Activated CD4-positive, alpha-beta memory T cell treated with anti-CD3 and anti-CD28 coated beads, Interleukin-2, amount 10 ng/mL, durations not matched to agents 7 days and 5 days (primary cell): ENCODE data around the gene SURF6. TPM values are rescaled to one million over a fixed set of nuclear protein-coding genes. Genes with fewer than 3 reads are reported as not detected.

Experiments
- CTCF ChIA-PET: fragments of 350-600 bp; sonication (Branson Sonifier 250); formaldehyde crosslinking; loops from one replicate; lab custom pipeline; 2021; ENCODE audit warnings: antibody characterized with exemption, inconsistent platforms; lab: Charles Lee
- POLR2A ChIA-PET: fragments of 350-600 bp; sonication (Branson Sonifier 250); formaldehyde crosslinking; loops from one replicate; lab custom pipeline; 2021; ENCODE audit warnings: antibody characterized with exemption; lab: Charles Lee
- DNase-seq: peaks from one replicate; pipeline ENCODE4 v3.0.0-alpha.2; 2020
- H3K27ac Mint-ChIP-seq: one replicate; pipeline ENCODE4 v1.8.0; 2021; ENCODE audit warnings: mild to moderate bottlenecking, mixed read lengths
- H3K27me3 Mint-ChIP-seq: one replicate; pipeline ENCODE4 v1.8.0; 2021; ENCODE audit warnings: mixed read lengths
- H3K36me3 Mint-ChIP-seq: one replicate; pipeline ENCODE4 v1.8.0; 2021; ENCODE audit warnings: low read depth, mixed read lengths
- H3K4me1 Mint-ChIP-seq: one replicate; pipeline ENCODE4 v1.8.0; 2021; ENCODE audit warnings: mixed read lengths
- H3K4me3 Mint-ChIP-seq: one replicate; pipeline ENCODE4 v1.8.0; 2021; ENCODE audit warnings: mild to moderate bottlenecking, mixed read lengths
- H3K9me3 Mint-ChIP-seq: one replicate; pipeline ENCODE4 v1.8.0; 2021; ENCODE audit warnings: mixed read lengths
- total RNA-seq, 2 experiments: library from RNA; stranded (reverse); gene quantifications; one replicate each; pipeline ENCODE4 v1.2.3, GENCODE V29; 2021

The SURF6 gene
- total RNA-seq, 2 experiments from 2014 or later: 9.3 to 10.9 TPM

GRCh38 chr9:133375724-133376654, 40.0 kb upstream of the SURF6 start, which contains the start of the genes STKLD1 and SURF4:
STKLD1 (plus strand) TSS chr9:133376366; CDS start chr9:133376474, 108 bp downstream.
SURF4 (minus strand) TSS chr9:133376060; CDS start chr9:133375969, 91 bp downstream.
- peaks cover 36% of the 10 kb centered on the region for H3K4me1 Mint-ChIP-seq
- peaks cover 32% of the 10 kb centered on the region for H3K36me3 Mint-ChIP-seq
- peak; percentile 96 for DNase-seq
- ChIA-PET POLR2A (interaction anchor here (0.7 to 11.6 kb wide), 14 partner anchors 10 to 346 kb away, joined by 3 to 397 read pairs (median 4); partner anchors contain the start of genes GTF3C5, MED22, RPL7A and SURF1), CTCF (interaction anchor here (1.4 to 6.3 kb wide), 5 partner anchors 20 to 137 kb away, joined by 4 to 59 read pairs (median 5); partner anchors contain the start of genes MED22, RPL7A, SURF1 and SURF2)
- H3K27ac Mint-ChIP-seq: peak within 1 kb of the TSS; percentile 97
- H3K27me3 Mint-ChIP-seq: peaks cover 2% of the 10 kb centered on the region
- peak within 1 kb of the TSS; percentile 83 for H3K4me3 Mint-ChIP-seq
- H3K9me3 Mint-ChIP-seq: no peaks in the 10 kb centered on the region

- peaks cover 43% of the 10 kb centered on the region for H3K4me1 Mint-ChIP-seq
- POLR2A ChIA-PET: interaction anchor here (0.7 to 11.6 kb wide), 12 partner anchors 9 to 345 kb away, joined by 3 to 397 read pairs (median 6); partner anchors contain the start of genes CACFD1, GTF3C5, MED22 and RPL7A
Measured at GRCh38 chr9:133375116-133375723, 39.2 kb upstream of the SURF6 start.

GRCh38 chr9:133374612-133375115, 38.7 kb upstream of the SURF6 start:
- Mint-ChIP-seq H3K36me3 (peaks cover 46% of the 10 kb centered on the region), H3K27ac (peak overlapping the region; percentile 97), H3K4me3 (peak overlapping the region; percentile 83), H3K27me3 (peaks cover 2% of the 10 kb centered on the region), H3K9me3 (no peaks in the 10 kb centered on the region), H3K4me1 (peaks cover 49% of the 10 kb centered on the region)
- DNase-seq: peak; percentile 37
- ChIA-PET POLR2A (interaction anchor here (0.7 to 11.6 kb wide), 14 partner anchors 9 to 344 kb away, joined by 3 to 397 read pairs (median 4); partner anchors contain the start of genes CACFD1, GTF3C5, MED22 and RPL7A), CTCF (interaction anchor here (1.0 to 6.3 kb wide), 5 partner anchors 19 to 189 kb away, joined by 3 to 59 read pairs (median 5); partner anchors contain the start of genes MED22, RPL7A, SURF1 and SURF2)

More at GRCh38 chr9:133375116-133375723, 39.2 kb upstream of the SURF6 start:
- no peaks in the 10 kb centered on the region for H3K9me3 Mint-ChIP-seq
- CTCF ChIA-PET: interaction anchor here (1.0 to 6.3 kb wide), 5 partner anchors 19 to 189 kb away, joined by 3 to 59 read pairs (median 5); partner anchors contain the start of genes MED22, RPL7A, SURF1 and SURF2
- peak overlapping the region; percentile 97 for H3K27ac Mint-ChIP-seq
- peak; percentile 43 for DNase-seq
- peaks cover 40% of the 10 kb centered on the region for H3K36me3 Mint-ChIP-seq
- H3K27me3 Mint-ChIP-seq: peaks cover 2% of the 10 kb centered on the region
- peak overlapping the region; percentile 83 for H3K4me3 Mint-ChIP-seq

GRCh38 chr9:133372144-133372543, 36.2 kb upstream of the SURF6 start:
- H3K36me3 Mint-ChIP-seq: peaks cover 62% of the 10 kb centered on the region
- peaks cover 64% of the 10 kb centered on the region for H3K4me1 Mint-ChIP-seq
- peak overlapping the region; percentile 84 for H3K27ac Mint-ChIP-seq
- ChIA-PET CTCF (interaction anchor here (0.8 to 6.3 kb wide), 9 partner anchors 10 to 324 kb away, joined by 3 to 59 read pairs (median 3); partner anchors contain the start of genes MED22, RPL7A, SURF1 and SURF2), POLR2A (interaction anchor here (1.0 to 11.6 kb wide), 12 partner anchors 9 to 702 kb away, joined by 3 to 397 read pairs (median 6); partner anchors contain the start of genes DDX31, GTF3C4, GTF3C5 and MED22)
- no peak for DNase-seq
- no peaks in the 10 kb centered on the region for H3K9me3 Mint-ChIP-seq
- H3K4me3 Mint-ChIP-seq: peak overlapping the region; percentile 72
- peaks cover under 1% of the 10 kb centered on the region for H3K27me3 Mint-ChIP-seq

- ChIA-PET POLR2A (interaction anchor here (1.0 to 11.6 kb wide), 18 partner anchors 8 to 701 kb away, joined by 3 to 397 read pairs (median 4); partner anchors contain the start of genes DDX31, GTF3C4, GTF3C5 and MED22), CTCF (interaction anchor here (0.7 to 6.3 kb wide), 16 partner anchors 9 to 341 kb away, joined by 3 to 59 read pairs (median 5); partner anchors contain the start of genes GTF3C5, MED22, RPL7A and SURF1)
- peaks cover 71% of the 10 kb centered on the region for H3K36me3 Mint-ChIP-seq
- no peaks in the 10 kb centered on the region for H3K9me3 Mint-ChIP-seq
- peak overlapping the region; percentile 72 for H3K4me3 Mint-ChIP-seq
- DNase-seq: peak; percentile 83
- peak overlapping the region; percentile 84 for H3K27ac Mint-ChIP-seq
- peaks cover 67% of the 10 kb centered on the region for H3K4me1 Mint-ChIP-seq
- no peaks in the 10 kb centered on the region for H3K27me3 Mint-ChIP-seq
Measured at GRCh38 chr9:133371261-133371711, 35.3 kb upstream of the SURF6 start.

- DNase-seq: peak; percentile 69
- POLR2A ChIA-PET: interaction anchor here (1.0 to 11.6 kb wide), 15 partner anchors 8 to 340 kb away, joined by 3 to 397 read pairs (median 5); partner anchors contain the start of genes GTF3C5, MED22, RPL7A and SLC2A6
- peaks cover 77% of the 10 kb centered on the region for H3K36me3 Mint-ChIP-seq
- no peaks in the 10 kb centered on the region for H3K9me3 Mint-ChIP-seq
- CTCF ChIA-PET: interaction anchor here (0.7 to 6.3 kb wide), 14 partner anchors 10 to 340 kb away, joined by 3 to 59 read pairs (median 5); partner anchors contain the start of genes GTF3C5, MED22, RPL7A and SURF1
- no peaks in the 10 kb centered on the region for H3K27me3 Mint-ChIP-seq
- peaks cover 70% of the 10 kb centered on the region for H3K4me1 Mint-ChIP-seq
- H3K27ac Mint-ChIP-seq: peak overlapping the region; percentile 84
- H3K4me3 Mint-ChIP-seq: peak overlapping the region; percentile 72
Measured at GRCh38 chr9:133370685-133371084, 34.7 kb upstream of the SURF6 start.

- H3K36me3 Mint-ChIP-seq: peaks cover 82% of the 10 kb centered on the region
- peak overlapping the region; percentile 84 for H3K27ac Mint-ChIP-seq
- H3K4me1 Mint-ChIP-seq: peaks cover 71% of the 10 kb centered on the region
- H3K4me3 Mint-ChIP-seq: peak overlapping the region; percentile 72
- ChIA-PET POLR2A (interaction anchor here (1.7 to 11.6 kb wide), 4 partner anchors 13 to 339 kb away, joined by 4 to 397 read pairs (median 141); partner anchors contain the start of genes GTF3C5, MED22, RPL7A and SURF1), CTCF (interaction anchor here (1.7 to 6.3 kb wide), 4 partner anchors 14 to 117 kb away, joined by 5 to 59 read pairs (median 23); partner anchors contain the start of genes MED22, RPL7A, SURF1 and SURF2)
- H3K9me3 Mint-ChIP-seq: no peaks in the 10 kb centered on the region
- H3K27me3 Mint-ChIP-seq: no peaks in the 10 kb centered on the region
- no peak for DNase-seq
Measured at GRCh38 chr9:133369933-133370332, 33.9 kb upstream of the SURF6 start.

GRCh38 chr9:133369422-133369821, 33.4 kb upstream of the SURF6 start:
- no peaks in the 10 kb centered on the region for H3K9me3 Mint-ChIP-seq
- peak overlapping the region; percentile 84 for H3K27ac Mint-ChIP-seq
- H3K4me1 Mint-ChIP-seq: peaks cover 68% of the 10 kb centered on the region
- ChIA-PET CTCF (interaction anchor here (3.0 to 6.3 kb wide), 2 partner anchors 14 to 21 kb away, joined by 22 to 59 read pairs; partner anchors contain the start of genes MED22, RPL7A, SURF1 and SURF2), POLR2A (interaction anchor here (1.7 to 11.6 kb wide), 3 partner anchors 12 to 339 kb away, joined by 5 to 397 read pairs (median 277); partner anchors contain the start of genes GTF3C5, MED22, RPL7A and SURF1)
- H3K27me3 Mint-ChIP-seq: no peaks in the 10 kb centered on the region
- DNase-seq: no peak
- peaks cover 79% of the 10 kb centered on the region for H3K36me3 Mint-ChIP-seq
- H3K4me3 Mint-ChIP-seq: peak overlapping the region; percentile 72

GRCh38 chr9:133368249-133368881, 32.4 kb upstream of the SURF6 start:
- POLR2A ChIA-PET: interaction anchor here (1.1 to 11.5 kb wide), 2 partner anchors 11 to 20 kb away, joined by 3 to 277 read pairs; partner anchors contain the start of genes MED22, RPL7A, SURF1 and SURF2
- Mint-ChIP-seq H3K9me3 (no peaks in the 10 kb centered on the region), H3K36me3 (peaks cover 83% of the 10 kb centered on the region), H3K27ac (peak overlapping the region; percentile 84), H3K4me1 (peaks cover 60% of the 10 kb centered on the region), H3K27me3 (no peaks in the 10 kb centered on the region), H3K4me3 (peak overlapping the region; percentile 29)
- CTCF ChIA-PET: interaction anchor here (1.1 kb wide), 1 partner anchor 11 kb away, joined by 4 read pairs; no protein-coding TSS in a partner anchor
- DNase-seq: no peak

- no peak overlapping the region for H3K4me3 Mint-ChIP-seq
- no peaks in the 10 kb centered on the region for H3K27me3 Mint-ChIP-seq
Measured at GRCh38 chr9:133367778-133368177, 31.8 kb upstream of the SURF6 start.

More at GRCh38 chr9:133367778-133368177, 31.8 kb upstream of the SURF6 start:
- H3K9me3 Mint-ChIP-seq: no peaks in the 10 kb centered on the region
- DNase-seq: no peak
- peaks cover 83% of the 10 kb centered on the region for H3K36me3 Mint-ChIP-seq
- ChIA-PET POLR2A (interaction anchor here (0.9 to 3.5 kb wide), 4 partner anchors 11 to 20 kb away, joined by 3 to 25 read pairs (median 10); partner anchors contain the start of genes MED22, RPL7A, SURF1 and SURF2), CTCF (interaction anchor here (1.1 kb wide), 1 partner anchor 11 kb away, joined by 4 read pairs; no protein-coding TSS in a partner anchor)
- H3K27ac Mint-ChIP-seq: no peak overlapping the region
- peaks cover 55% of the 10 kb centered on the region for H3K4me1 Mint-ChIP-seq
